Endothelial cell of umbilical vein (primary cell): ENCODE results near the gene SMOC2. TPM values are rescaled to one million over a fixed set of nuclear protein-coding genes. Genes with fewer than 3 reads are reported as not detected.

Source experiments
- BruUV-seq: library from RNA; stranded (reverse); fragments of 400-500 nt; replicated peaks from 2 replicates; lab custom pipeline; 2021; lab: Mats Ljungman, UMichigan
- CTCF ChIA-PET: fragments of 300-600, 350-600 bp; sonication (Branson Sonifier 250); formaldehyde crosslinking; loops from one replicate; lab custom pipeline; 2021; ENCODE audit warnings: antibody characterized with exemption, inconsistent platforms; lab: Charles Lee
- POLR2A ChIA-PET: fragments of 300-600, 350-600 bp; sonication (Branson Sonifier 250); formaldehyde crosslinking; loops from one replicate; lab custom pipeline; 2021; ENCODE audit warnings: antibody characterized with exemption, inconsistent platforms; lab: Charles Lee
- DNase-seq: peaks from one replicate; pipeline ENCODE4 v3.0.0-alpha.2; 2011; ENCODE audit warnings: low read depth, low spot score
- FAIRE-seq: peaks from 2 replicates; lab custom pipeline; 2011; peaks lifted over from hg19 to GRCh38; lab: Jason Lieb, UNC
- H2AFZ ChIP-seq: 2 replicates; pipeline ENCODE4 v1.6.0; 2012; ENCODE audit warnings: low read depth, low read length, control low read depth, inconsistent platforms
- H3K27ac ChIP-seq: 2 replicates; pipeline ENCODE4 v1.5.1; 2011; ENCODE audit warnings: low read depth, mild to moderate bottlenecking, control low read depth, low read length, moderate library complexity; ENCODE audit not compliant: insufficient read depth
- H3K27me3 ChIP-seq, 2 experiments: 2 replicates each; pipeline versions ENCODE4 v1.6.0 to v1.6.1; 2011; ENCODE audit warnings: low read length in 2 of 2, mixed read lengths in 1 of 2; ENCODE audit not compliant: control insufficient read depth in 2 of 2, insufficient read depth in 2 of 2
- H3K36me3 ChIP-seq, 2 experiments: 2 replicates in 1 of 2; 3 replicates in 1 of 2; pipeline ENCODE4 v1.5.1; 2011; ENCODE audit warnings: low read length in 2 of 2, mild to moderate bottlenecking in 1 of 2, moderate library complexity in 1 of 2; ENCODE audit not compliant: control insufficient read depth in 2 of 2, insufficient read depth in 2 of 2; ENCODE audit errors: extremely low read depth in 1 of 2
- H3K4me1 ChIP-seq: 3 replicates; pipeline ENCODE4 v1.5.1; 2011; ENCODE audit warnings: mild to moderate bottlenecking, low read length; ENCODE audit not compliant: control insufficient read depth, insufficient read depth; ENCODE audit errors: extremely low read depth
- H3K4me2 ChIP-seq: 2 replicates; pipeline ENCODE4 v1.6.1; 2011; ENCODE audit warnings: low read length, control low read depth, mixed read lengths; ENCODE audit not compliant: insufficient read depth
- H3K4me3 ChIP-seq, 3 experiments: fragments of 200-600 bp in 1 of 3; sonication (generic), shearing (Covaris generic) in 1 of 3; replicated peaks in 1 of 3; 2 replicates each; pipeline ENCODE4 v1.5.1; 2011 to 2016; ENCODE audit warnings: control low read depth in 3 of 3, low read length in 3 of 3, mild to moderate bottlenecking in 2 of 3, inconsistent platforms in 1 of 3, low read depth in 1 of 3, moderate library complexity in 1 of 3; ENCODE audit not compliant: insufficient read depth in 1 of 3
- H3K79me2 ChIP-seq: 2 replicates; pipeline ENCODE4 v1.6.0; 2012; ENCODE audit warnings: low read length, inconsistent platforms; ENCODE audit not compliant: control insufficient read depth, insufficient read depth
- H3K9ac ChIP-seq: replicated peaks from 2 replicates; pipeline ENCODE3; 2011; ENCODE audit warnings: low read length, control low read depth; ENCODE audit not compliant: insufficient read depth; ENCODE audit errors: extremely low read depth
- H3K9me1 ChIP-seq: replicated peaks from 3 replicates; pipeline ENCODE4 v1.6.0; 2011; ENCODE audit warnings: mild to moderate bottlenecking, low read length; ENCODE audit not compliant: control insufficient read depth, insufficient read depth; ENCODE audit errors: extremely low read depth
- H3K9me3 ChIP-seq: replicated peaks from 2 replicates; pipeline ENCODE4 v1.5.1; 2012; ENCODE audit warnings: low read length, inconsistent platforms; ENCODE audit not compliant: control insufficient read depth, insufficient read depth
- H4K20me1 ChIP-seq: replicated peaks from 2 replicates; pipeline ENCODE3; 2011; ENCODE audit warnings: mild to moderate bottlenecking, low read length; ENCODE audit not compliant: control insufficient read depth, insufficient read depth; ENCODE audit errors: extremely low read depth
- EZH2 ChIP-seq: IDR thresholded peaks from 2 replicates; pipeline ENCODE4 v1.6.1; 2012; ENCODE audit warnings: borderline replicate concordance, low read depth, mild to moderate bottlenecking, moderate library complexity, low read length, inconsistent platforms; ENCODE audit not compliant: severe bottlenecking
- FOS ChIP-seq: IDR thresholded peaks from 2 replicates; pipeline ENCODE4 v1.6.1; 2011; ENCODE audit warnings: mild to moderate bottlenecking, low read length, moderate library complexity, borderline replicate concordance; ENCODE audit not compliant: insufficient read depth
- GATA2 ChIP-seq: IDR thresholded peaks from 2 replicates; pipeline ENCODE4 v1.7.0; 2011; ENCODE audit warnings: low read depth, mild to moderate bottlenecking, moderate library complexity, mixed read lengths, low read length; ENCODE audit not compliant: insufficient read length, insufficient read depth
- JUN ChIP-seq: IDR thresholded peaks from 2 replicates; pipeline ENCODE4 v1.6.1; 2011; ENCODE audit warnings: borderline replicate concordance, low read depth; ENCODE audit not compliant: insufficient read length, insufficient read depth
- MYC ChIP-seq: IDR thresholded peaks from one replicate; pipeline ENCODE4 v1.6.1; 2011; ENCODE audit warnings: mild to moderate bottlenecking, low read depth, low read length
- POLR2A ChIP-seq: IDR thresholded peaks from 2 replicates; pipeline ENCODE4 v1.6.1; 2012; ENCODE audit warnings: low read depth, mild to moderate bottlenecking, control low read depth, low read length
- POLR2AphosphoS5 ChIP-seq: IDR thresholded peaks from 2 replicates; pipeline ENCODE4 v1.6.1; 2012; ENCODE audit warnings: low read depth, mild to moderate bottlenecking, control low read depth, low read length, moderate library complexity; ENCODE audit not compliant: insufficient read depth
- dilution Hi-C: fragments of 300-500 bp; cut with MboI; formaldehyde crosslinking; loops from one replicate; pipeline ENCODE4 v1.15.0; 2019; ENCODE audit warnings: low sequenced_read_pairs; ENCODE audit not compliant: extremely low pct_ligation_motif_present
- intact Hi-C: fragments of 100-400 bp; cut with micrococcal nuclease; formaldehyde crosslinking; loops from one replicate; pipeline ENCODE4 v1.10.0; 2022
- polyA plus RNA-seq, 4 experiments: library from polyadenylated mRNA; depleted of rRNA in 3 of 4; stranded (reverse) in 3 of 4; unstranded in 1 of 4; fragments of >200 nt; gene quantifications; 2 replicates each; pipeline versions ENCODE4 v1.2.1 to v1.2.3, GENCODE V29; 2011 to 2012; ENCODE audit warnings: missing spikeins in 1 of 4
- total RNA-seq: library from RNA; stranded (reverse); gene quantifications from 2 replicates; pipeline ENCODE4 v1.2.3, GENCODE V29; 2021
- TF ChIP-seq, protein P1 (sequence below): IDR thresholded peaks from 2 replicates; pipeline ENCODE4 v1.6.1; 2011; ENCODE audit not compliant: insufficient read depth, insufficient read length
- TF ChIP-seq, protein P2 (sequence below), 2 donors: IDR thresholded peaks; 1 replicate in 1 of 2; 2 replicates in 1 of 2; pipeline ENCODE4 v1.5.1; 2011; ENCODE audit warnings: low read length in 2 of 2, mild to moderate bottlenecking in 2 of 2, moderate library complexity in 2 of 2, control low read depth in 1 of 2, inconsistent platforms in 1 of 2, low read depth in 1 of 2; ENCODE audit not compliant: insufficient read depth in 1 of 2; ENCODE audit errors: extremely low read depth in 1 of 2

The SMOC2 gene
- total and polyA plus RNA-seq, 2 donors (not counting 3 experiments of a cell fraction or from before 2014, with no cell fraction given), result not detected

DNA sequence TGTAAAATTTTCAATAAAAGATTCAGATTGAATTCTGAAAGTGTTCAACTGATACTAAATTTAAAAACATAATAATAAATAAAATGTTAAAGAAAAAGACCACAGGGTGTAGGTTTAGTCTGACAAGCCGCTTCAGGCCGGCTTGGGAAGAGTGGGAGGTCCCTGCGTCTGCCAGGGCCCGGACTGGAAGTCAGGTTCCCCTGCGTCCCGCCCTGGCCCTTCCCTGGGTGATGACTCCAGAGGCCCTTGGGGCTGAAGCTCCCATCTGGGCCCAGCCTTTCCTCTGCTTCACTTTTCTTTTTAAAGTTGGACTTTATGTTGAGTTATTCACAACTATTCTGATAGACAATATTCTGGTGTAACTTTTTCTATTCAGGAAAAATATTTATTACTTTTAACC lies 93.3 kb downstream of the SMOC2 start:
- no TSS peak for BruUV-seq
- Histone ChIP-seq H3K9me1 (no peaks in the 10 kb centered on the region), H3K27me3 (no peaks in the 10 kb centered on the region), H3K79me2 (no peaks in the 10 kb centered on the region), H3K27ac (no peak overlapping the region), H3K9ac (no peak overlapping the region), H3K4me3 (no peak overlapping the region), H3K4me2 (no peak overlapping the region), H3K4me1 (peaks cover 6% of the 10 kb centered on the region), H2AFZ (no peak overlapping the region), H4K20me1 (no peaks in the 10 kb centered on the region), H3K36me3 (no peaks in the 10 kb centered on the region), H3K9me3 (no peaks in the 10 kb centered on the region)
- DNase-seq (no peak), FAIRE-seq (no peak)
- no peak for TF ChIP-seq JUN
- no peak for TF ChIP-seq POLR2AphosphoS5
- TF ChIP-seq, protein P1, sequence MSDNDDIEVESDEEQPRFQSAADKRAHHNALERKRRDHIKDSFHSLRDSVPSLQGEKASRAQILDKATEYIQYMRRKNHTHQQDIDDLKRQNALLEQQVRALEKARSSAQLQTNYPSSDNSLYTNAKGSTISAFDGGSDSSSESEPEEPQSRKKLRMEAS, result no peak
- TF ChIP-seq, protein P2, sequence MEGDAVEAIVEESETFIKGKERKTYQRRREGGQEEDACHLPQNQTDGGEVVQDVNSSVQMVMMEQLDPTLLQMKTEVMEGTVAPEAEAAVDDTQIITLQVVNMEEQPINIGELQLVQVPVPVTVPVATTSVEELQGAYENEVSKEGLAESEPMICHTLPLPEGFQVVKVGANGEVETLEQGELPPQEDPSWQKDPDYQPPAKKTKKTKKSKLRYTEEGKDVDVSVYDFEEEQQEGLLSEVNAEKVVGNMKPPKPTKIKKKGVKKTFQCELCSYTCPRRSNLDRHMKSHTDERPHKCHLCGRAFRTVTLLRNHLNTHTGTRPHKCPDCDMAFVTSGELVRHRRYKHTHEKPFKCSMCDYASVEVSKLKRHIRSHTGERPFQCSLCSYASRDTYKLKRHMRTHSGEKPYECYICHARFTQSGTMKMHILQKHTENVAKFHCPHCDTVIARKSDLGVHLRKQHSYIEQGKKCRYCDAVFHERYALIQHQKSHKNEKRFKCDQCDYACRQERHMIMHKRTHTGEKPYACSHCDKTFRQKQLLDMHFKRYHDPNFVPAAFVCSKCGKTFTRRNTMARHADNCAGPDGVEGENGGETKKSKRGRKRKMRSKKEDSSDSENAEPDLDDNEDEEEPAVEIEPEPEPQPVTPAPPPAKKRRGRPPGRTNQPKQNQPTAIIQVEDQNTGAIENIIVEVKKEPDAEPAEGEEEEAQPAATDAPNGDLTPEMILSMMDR (IDR thresholded peaks at IDR 0.05; ENCODE audit: extremely low read depth in 1 of 2, insufficient read depth in 1 of 2, low read depth in 1 of 2, low read length in 2 of 2), result no peak
- TF ChIP-seq MYC, result no peak
- TF ChIP-seq GATA2, result no peak
- TF ChIP-seq FOS, result no peak
- TF ChIP-seq POLR2A, result no peak
- no peak for TF ChIP-seq EZH2
- ChIA-PET POLR2A (no interaction called here), CTCF (no interaction called here)
- intact Hi-C loops (no loop called here), dilution Hi-C loops (no loop called here)
